Smooth muscle cell (in vitro differentiated cells): Measurements from ENCODE around the gene ATP6V0E2. TPM values are rescaled to one million over a fixed set of nuclear protein-coding genes. Genes with fewer than 3 reads are reported as not detected.
A peak's percentile ranks its signal among the peaks of the same experiment; 100 is the strongest.

Experiments used
- DNase-seq: peaks from one replicate; lab custom pipeline; 2025; ENCODE audit not compliant: unreplicated experiment; lab: John Stamatoyannopoulos, UW
- H2AFZ ChIP-seq: fragments of 200-600 bp; sonication (generic); 2 replicates; pipeline ENCODE4 v1.6.0; 2016; ENCODE audit warnings: antibody characterized with exemption, low read depth, mild to moderate bottlenecking
- H3F3A ChIP-seq: fragments of 200-600 bp; sonication (generic); 2 replicates; pipeline ENCODE4 v1.6.0; 2017; ENCODE audit warnings: antibody characterized with exemption, low read depth
- H3K27ac ChIP-seq: fragments of 200-600 bp; sonication (generic); 2 replicates; pipeline ENCODE4 v1.5.1; 2016; ENCODE audit warnings: low read depth, mild to moderate bottlenecking
- H3K27me3 ChIP-seq: fragments of 200-600 bp; sonication (generic); 2 replicates; pipeline ENCODE4 v1.6.1; 2016; ENCODE audit warnings: low read depth, mild to moderate bottlenecking
- H3K36me3 ChIP-seq: fragments of 200-600 bp; sonication (generic); 2 replicates; pipeline ENCODE4 v1.5.1; 2016; ENCODE audit warnings: low read depth
- H3K4me1 ChIP-seq: fragments of 200-600 bp; sonication (generic); 2 replicates; pipeline ENCODE4 v1.5.1; 2016; ENCODE audit warnings: low read depth
- H3K4me2 ChIP-seq: fragments of 200-600 bp; sonication (generic); 2 replicates; pipeline ENCODE4 v1.6.0; 2016; ENCODE audit warnings: mild to moderate bottlenecking
- H3K4me3 ChIP-seq: fragments of 200-600 bp; sonication (generic); 2 replicates; pipeline ENCODE4 v1.5.1; 2016; ENCODE audit warnings: mild to moderate bottlenecking
- H3K79me2 ChIP-seq: fragments of 200-600 bp; sonication (generic); 2 replicates; pipeline ENCODE4 v1.6.0; 2016; ENCODE audit warnings: low read depth, mild to moderate bottlenecking
- H3K9ac ChIP-seq: fragments of 200-600 bp; sonication (generic); 2 replicates; pipeline ENCODE4 v1.6.0; 2016; ENCODE audit warnings: low read depth
- H3K9me3 ChIP-seq: fragments of 200-600 bp; sonication (generic); replicated peaks from 2 replicates; pipeline ENCODE4 v1.5.1; 2016; ENCODE audit warnings: low read depth
- H4K20me1 ChIP-seq: fragments of 200-600 bp; sonication (generic); 2 replicates; pipeline ENCODE4 v1.6.0; 2016; ENCODE audit warnings: low read depth
- CTCF ChIP-seq: fragments of 200-600 bp; sonication (generic); IDR thresholded peaks from 2 replicates; pipeline ENCODE4 v1.5.1; 2017; ENCODE audit warnings: borderline replicate concordance, mild to moderate bottlenecking, antibody characterized with exemption; ENCODE audit not compliant: insufficient read depth, poor library complexity, severe bottlenecking
- WGBS: methylation state at CpG from one replicate; pipeline ENCODE4 v1.1.7; 2016; ENCODE audit warnings: low lambda C conversion rate; 5-methylcytosine and 5-hydroxymethylcytosine counted together
- polyA plus RNA-seq: library from polyadenylated mRNA; unstranded; fragments of >200 nt; fragmentation: Nextera tagmentation; extraction: Ambion mirVana; gene quantifications from 2 replicates; pipeline ENCODE4 v1.2.1, GENCODE V29; 2016
- total RNA-seq: library from RNA; depleted of rRNA; stranded (reverse); fragments of >200 nt; gene quantifications from 2 replicates; pipeline ENCODE4 v1.2.3, GENCODE V29; 2014

ATP6V0E2 gene
- total and polyA plus RNA-seq, 2 experiments from 2014 or later: 4.6 TPM

GRCh38 chr7:149859369-149859768 is 14.4 kb upstream of the ATP6V0E2 start:
- Histone ChIP-seq H3K27ac (no peak overlapping the region), H3K9me3 (no peaks in the 10 kb centered on the region), H3K4me3 (no peak overlapping the region), H3K79me2 (no peaks in the 10 kb centered on the region), H3K4me2 (no peak overlapping the region), H2AFZ (no peak overlapping the region), H3K36me3 (no peaks in the 10 kb centered on the region), H3K27me3 (no peaks in the 10 kb centered on the region), H3K4me1 (peaks cover 14% of the 10 kb centered on the region), H3K9ac (no peak overlapping the region), H4K20me1 (no peaks in the 10 kb centered on the region), H3F3A (no peaks in the 10 kb centered on the region)
- DNase-seq: no peak
- TF ChIP-seq CTCF: no peak
- WGBS: 73% methylated on average over 6 of the region's 6 CpGs

GRCh38 chr7:149859876-149860275 is 13.9 kb upstream of the ATP6V0E2 start:
- no peak overlapping the region for H3K9ac ChIP-seq
- no peaks in the 10 kb centered on the region for H3K79me2 ChIP-seq
- no peak overlapping the region for H3K27ac ChIP-seq
- TF ChIP-seq CTCF: no peak
- H2AFZ ChIP-seq: no peak overlapping the region
- no peak overlapping the region for H3K4me3 ChIP-seq
- H3F3A ChIP-seq: no peaks in the 10 kb centered on the region
- H3K4me1 ChIP-seq: peaks cover 9% of the 10 kb centered on the region
- H3K36me3 ChIP-seq: no peaks in the 10 kb centered on the region
- no peak overlapping the region for H3K4me2 ChIP-seq
- 91% methylated on average over 4 of the region's 4 CpGs for WGBS
- no peak for DNase-seq
- H3K9me3 ChIP-seq: no peaks in the 10 kb centered on the region
- H3K27me3 ChIP-seq: no peaks in the 10 kb centered on the region
- H4K20me1 ChIP-seq: no peaks in the 10 kb centered on the region

- Histone ChIP-seq H3K27ac (no peak overlapping the region), H4K20me1 (no peaks in the 10 kb centered on the region), H3K79me2 (no peaks in the 10 kb centered on the region), H2AFZ (no peak overlapping the region), H3F3A (no peaks in the 10 kb centered on the region), H3K4me3 (no peak overlapping the region), H3K9me3 (no peaks in the 10 kb centered on the region), H3K4me1 (no peaks in the 10 kb centered on the region), H3K9ac (no peak overlapping the region), H3K36me3 (no peaks in the 10 kb centered on the region), H3K27me3 (no peaks in the 10 kb centered on the region), H3K4me2 (no peak overlapping the region)
- peak; percentile 34 for TF ChIP-seq CTCF
- no peak for DNase-seq
- 73% methylated on average over 45 of the region's 45 CpGs for WGBS
Measured at GRCh38 chr7:149860821-149861727, 12.7 kb upstream of the ATP6V0E2 start.

- H3K4me3 ChIP-seq: no peak overlapping the region
- H4K20me1 ChIP-seq: no peaks in the 10 kb centered on the region
- no peak for TF ChIP-seq CTCF
- H3K9ac ChIP-seq: no peak overlapping the region
- no peaks in the 10 kb centered on the region for H3K9me3 ChIP-seq
- H3K4me1 ChIP-seq: no peaks in the 10 kb centered on the region
- no peaks in the 10 kb centered on the region for H3K27me3 ChIP-seq
- H3K36me3 ChIP-seq: no peaks in the 10 kb centered on the region
- H3K4me2 ChIP-seq: no peak overlapping the region
- WGBS: 97% methylated on average over 16 of the region's 16 CpGs
- no peak overlapping the region for H2AFZ ChIP-seq
- no peaks in the 10 kb centered on the region for H3K79me2 ChIP-seq
- DNase-seq: no peak
- H3F3A ChIP-seq: no peaks in the 10 kb centered on the region
- no peak overlapping the region for H3K27ac ChIP-seq
Measured at GRCh38 chr7:149861728-149862045, 12.1 kb upstream of the ATP6V0E2 start.
